ENCODE data around the gene IGF1R. TPM values are rescaled to one million over a fixed set of nuclear protein-coding genes. Genes with fewer than 3 reads are reported as not detected.

Gene IGF1R
- total and polyA plus RNA-seq, 12 donors = 8.6 to 138 (median 66.0) TPM

GRCh38 chr15:98841419-98841970 is 193.2 kb downstream of the IGF1R start:
- no peak overlapping the region for H3K4me3 ChIP-seq
- no peaks in the 10 kb centered on the region for H3K9me3 ChIP-seq (replicated peaks in 1 of 3)
- intact Hi-C loops (cut with DNase I) = loop anchor here in 1 of 2 donors (10.0 kb wide), 1 partner anchor 47 kb away; no protein-coding TSS in a partner anchor
- H3K27ac ChIP-seq = no peak overlapping the region
- DNase-seq = no peak
- 65 to 82% (median 72%) methylated on average over 4 of the region's 4 CpGs for WGBS, 4 donors
- H3K36me3 ChIP-seq (replicated peaks in 1 of 2) = no peaks in the 10 kb centered on the region
- H3K27me3 ChIP-seq = no peaks in the 10 kb centered on the region
- no peak for TF ChIP-seq POLR2A (IDR thresholded peaks at IDR 0.05)
- TF ChIP-seq CTCF (IDR thresholded peaks at IDR 0.05) = no peak
- H3K4me1 ChIP-seq (replicated peaks in 1 of 2) = peaks cover 14 to 53% of the 10 kb centered on the region in 2 donors

GRCh38 chr15:98842192-98842972 is 194.0 kb downstream of the IGF1R start:
- Histone ChIP-seq H3K27ac (peak overlapping the region in 1 of 5 donors; percentile 44), H3K36me3 (replicated peaks in 1 of 2) (no peaks in the 10 kb centered on the region), H3K4me3 (no peak overlapping the region), H3K27me3 (no peaks in the 10 kb centered on the region), H3K4me1 (replicated peaks in 1 of 2) (peaks cover 14 to 53% of the 10 kb centered on the region in 2 donors), H3K9me3 (replicated peaks in 1 of 3) (no peaks in the 10 kb centered on the region)
- TF ChIP-seq CTCF (IDR thresholded peaks at IDR 0.05) (no peak), POLR2A (IDR thresholded peaks at IDR 0.05) (no peak)
- intact Hi-C loops (cut with DNase I) = loop anchor here in 1 of 2 donors (10.0 kb wide), 1 partner anchor 48 kb away; no protein-coding TSS in a partner anchor
- WGBS, 4 donors = 49 to 54% (median 52%) methylated on average over 6 of the region's 6 CpGs
- no peak for DNase-seq

- H3K36me3 ChIP-seq (replicated peaks in 1 of 2) = no peaks in the 10 kb centered on the region
- no peak overlapping the region for H3K4me3 ChIP-seq
- H3K27ac ChIP-seq = peak overlapping the region in 1 of 5 donors; percentile 44
- DNase-seq = no peak
- no peaks in the 10 kb centered on the region for H3K9me3 ChIP-seq (replicated peaks in 1 of 3)
- peaks cover 14 to 53% of the 10 kb centered on the region in 2 donors for H3K4me1 ChIP-seq (replicated peaks in 1 of 2)
- 38 to 53% (median 45%) methylated on average over 4 of the region's 4 CpGs for WGBS, 4 donors
- H3K27me3 ChIP-seq = no peaks in the 10 kb centered on the region
- intact Hi-C loops (cut with DNase I) = loop anchor here in 1 of 2 donors (10.0 kb wide), 1 partner anchor 48 kb away; no protein-coding TSS in a partner anchor
- TF ChIP-seq POLR2A (IDR thresholded peaks at IDR 0.05) (no peak), CTCF (IDR thresholded peaks at IDR 0.05) (no peak)
Measured at GRCh38 chr15:98842973-98843285, 194.6 kb downstream of the IGF1R start.

GRCh38 chr15:98843844-98844243 is 195.5 kb downstream of the IGF1R start:
- no peaks in the 10 kb centered on the region for H3K27me3 ChIP-seq
- DNase-seq = no peak
- H3K36me3 ChIP-seq (replicated peaks in 1 of 2) = no peaks in the 10 kb centered on the region
- H3K4me1 ChIP-seq (replicated peaks in 1 of 2) = peaks cover 14 to 46% of the 10 kb centered on the region in 2 donors
- no peak overlapping the region for H3K27ac ChIP-seq
- TF ChIP-seq CTCF (IDR thresholded peaks at IDR 0.05) = no peak
- no peak for TF ChIP-seq POLR2A (IDR thresholded peaks at IDR 0.05)
- H3K9me3 ChIP-seq (replicated peaks in 1 of 3) = no peaks in the 10 kb centered on the region
- WGBS, 4 donors = 83 to 87% (median 85%) methylated on average over 4 of the region's 4 CpGs
- no peak overlapping the region for H3K4me3 ChIP-seq
- intact Hi-C loops (cut with DNase I) = loop anchor here in 1 of 2 donors (10.0 kb wide), 1 partner anchor 49 kb away; no protein-coding TSS in a partner anchor

Measured in adrenal gland (tissue), 12 donors.